PC-9 (cell line): ENCODE data around the gene PRPF8. TPM values are rescaled to one million over a fixed set of nuclear protein-coding genes. Genes with fewer than 3 reads are reported as not detected.

ENCODE experiments used
- BruUV-seq: library from RNA; stranded (reverse); fragments of 400-500 nt; replicated peaks from 2 replicates; lab custom pipeline; 2021; lab: Mats Ljungman, UMichigan
- CTCF ChIA-PET: fragments of 300-600 bp; sonication (Branson Sonifier 250); formaldehyde crosslinking; loops from one replicate; lab custom pipeline; 2022; ENCODE audit warnings: antibody characterized with exemption; lab: Charles Lee
- POLR2A ChIA-PET: fragments of 300-600 bp; sonication (Branson Sonifier 250); formaldehyde crosslinking; loops from one replicate; lab custom pipeline; 2022; ENCODE audit warnings: antibody characterized with exemption; ENCODE audit not compliant: unreplicated experiment; lab: Charles Lee
- DNase-seq, 2 experiments: peaks; one replicate each; pipeline versions ENCODE4 v3.0.0 to v3.0.0-alpha.2; 2015 to 2022; ENCODE audit warnings: mixed read lengths in 1 of 2
- H2AFZ ChIP-seq: fragments of 200-600 bp; sonication (generic); 2 replicates; pipeline ENCODE4 v1.8.1; 2017; ENCODE audit warnings: antibody characterized with exemption
- H3F3A ChIP-seq: fragments of 200-600 bp; sonication (generic); 2 replicates; pipeline ENCODE4 v1.8.1; 2017; ENCODE audit warnings: antibody characterized with exemption, mild to moderate bottlenecking, low read depth; ENCODE audit not compliant: insufficient read depth
- H3K27ac ChIP-seq: fragments of 200-600 bp; sonication (generic); 2 replicates; pipeline ENCODE4 v1.6.1; 2016; ENCODE audit warnings: mixed run types
- H3K27me3 ChIP-seq: fragments of 200-600 bp; sonication (generic); 2 replicates; pipeline ENCODE4 v1.6.1; 2016; ENCODE audit warnings: low read depth, mixed run types; ENCODE audit not compliant: insufficient read depth
- H3K36me3 ChIP-seq: fragments of 200-600 bp; sonication (generic); 2 replicates; pipeline ENCODE4 v1.6.1; 2016; ENCODE audit warnings: low read depth, mixed run types
- H3K4me1 ChIP-seq: fragments of 200-600 bp; sonication (generic); replicated peaks from 2 replicates; pipeline ENCODE4 v1.6.1; 2016; ENCODE audit warnings: mixed run types; ENCODE audit not compliant: insufficient read depth
- H3K4me2 ChIP-seq: fragments of 200-600 bp; sonication (generic); 2 replicates; pipeline ENCODE4 v1.6.1; 2017; ENCODE audit warnings: mixed run types
- H3K4me3 ChIP-seq: fragments of 200-600 bp; sonication (generic); 2 replicates; pipeline ENCODE4 v1.6.1; 2016; ENCODE audit warnings: mixed run types
- H3K79me2 ChIP-seq: fragments of 200-600 bp; sonication (generic); 2 replicates; pipeline ENCODE4 v1.6.1; 2017; ENCODE audit warnings: low read depth, mixed run types
- H3K9me2 ChIP-seq: fragments of 200-600 bp; sonication (generic); 2 replicates; pipeline ENCODE4 v1.8.1; 2017; ENCODE audit warnings: mild to moderate bottlenecking; ENCODE audit not compliant: insufficient read depth
- H3K9me3 ChIP-seq: fragments of 200-600 bp; sonication (generic); 2 replicates; pipeline ENCODE4 v1.8.1; 2016; ENCODE audit warnings: low read depth; ENCODE audit not compliant: insufficient read depth
- H4K20me1 ChIP-seq: fragments of 200-600 bp; sonication (generic); 2 replicates; pipeline ENCODE4 v1.8.1; 2017; ENCODE audit not compliant: insufficient read depth
- CTCF ChIP-seq: fragments of 200-600 bp; sonication (generic); conservative IDR thresholded peaks from 2 replicates; pipeline ENCODE4 v1.6.1; 2017; ENCODE audit warnings: mixed run types, antibody characterized with exemption, mild to moderate bottlenecking, moderate library complexity
- EZH2 ChIP-seq: fragments of 200-600 bp; sonication (generic); IDR thresholded peaks from 2 replicates; pipeline ENCODE4 v1.8.0; 2017; ENCODE audit warnings: antibody characterized with exemption, low read depth
- intact Hi-C: fragments of 100-400 bp; cut with micrococcal nuclease; formaldehyde crosslinking; loops from one replicate; pipeline ENCODE4 v1.10.0; 2022; ENCODE audit not compliant: unreplicated experiment
- total RNA-seq: library from RNA; stranded (reverse); gene quantifications from 2 replicates; pipeline ENCODE4 v1.2.3, GENCODE V29; 2021

The PRPF8 gene
- total RNA-seq, 1 experiment from 2014 or later: 496 TPM

DNA sequence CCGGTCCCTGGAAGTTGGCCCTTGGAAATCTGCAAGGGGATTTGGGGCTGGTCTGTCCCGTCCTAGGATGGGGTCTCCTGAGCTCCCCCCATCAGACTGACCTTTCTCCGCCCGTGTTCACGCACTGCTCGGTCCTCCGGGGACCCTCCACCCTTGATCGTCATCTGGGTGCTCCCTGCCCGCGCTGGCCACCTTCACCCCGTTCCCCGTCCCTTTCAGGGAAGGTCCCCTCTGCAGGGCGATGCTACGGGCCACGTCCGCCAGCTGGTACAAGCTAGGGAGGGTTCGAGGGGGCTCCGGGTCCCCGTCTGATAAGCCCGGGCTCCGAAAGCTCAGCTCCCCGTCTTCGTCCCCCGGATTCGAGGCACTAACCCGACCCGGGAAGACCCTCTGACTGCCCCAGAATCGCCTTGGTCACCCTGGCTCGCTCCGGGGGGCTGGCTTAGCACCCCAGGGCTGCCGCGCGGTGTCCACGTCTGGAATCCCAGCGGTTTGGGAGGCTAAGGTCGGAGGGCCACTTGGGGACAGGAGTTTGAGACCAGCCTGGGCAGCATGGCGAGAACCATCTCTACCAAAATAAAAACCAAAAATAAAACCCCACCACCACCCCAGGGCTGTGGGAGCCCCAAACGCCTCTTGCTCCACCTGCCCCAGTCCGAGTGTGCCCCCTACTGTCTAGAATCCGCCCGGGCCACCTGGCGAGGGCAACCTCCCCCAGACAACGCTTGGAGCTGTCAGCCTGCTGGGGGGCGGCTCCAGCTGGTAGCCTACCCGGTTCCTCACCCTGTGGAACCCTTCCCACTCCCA is 55.0 kb downstream of the PRPF8 start:
- DNase-seq: peak in 1 of 2 experiments; percentile 75
- H3K9me3 ChIP-seq: no peaks in the 10 kb centered on the region
- peak overlapping the region; percentile 94 for H3K4me2 ChIP-seq
- intact Hi-C loops: loop anchor here (1.0 to 5.0 kb wide), 3 partner anchors 55 to 352 kb away; partner anchors contain the start of genes INPP5K and TRARG1
- H3K27me3 ChIP-seq: no peaks in the 10 kb centered on the region
- peaks cover 31% of the 10 kb centered on the region for H3F3A ChIP-seq
- BruUV-seq: no TSS peak
- CTCF ChIA-PET: interaction anchor here (0.6 to 1.9 kb wide), 4 partner anchors 30 to 260 kb away, joined by 3 to 13 read pairs (median 6); partner anchors contain the start of gene PITPNA
- peak overlapping the region; percentile 74 for H3K4me3 ChIP-seq
- TF ChIP-seq CTCF (peak; percentile 73), EZH2 (no peak)
- no peaks in the 10 kb centered on the region for H3K79me2 ChIP-seq
- H3K27ac ChIP-seq: no peak overlapping the region
- peak overlapping the region; percentile 89 for H2AFZ ChIP-seq
- POLR2A ChIA-PET: interaction anchor here (0.6 kb wide), 1 partner anchor 20 kb away, joined by 4 read pairs; the partner anchor contains the start of gene RILP
- no peaks in the 10 kb centered on the region for H3K9me2 ChIP-seq
- H3K4me1 ChIP-seq: peaks cover 8% of the 10 kb centered on the region; the same call in 1 of the 2 replicates
- H3K36me3 ChIP-seq: no peaks in the 10 kb centered on the region
- no peaks in the 10 kb centered on the region for H4K20me1 ChIP-seq

- peaks cover 8% of the 10 kb centered on the region; the same call in 1 of the 2 replicates for H3K4me1 ChIP-seq
- intact Hi-C loops: loop anchor here (1.0 to 5.0 kb wide), 3 partner anchors 113 to 370 kb away; partner anchors contain the start of genes INPP5K and TRARG1
- CTCF ChIA-PET: interaction anchor here (0.6 to 1.9 kb wide), 6 partner anchors 11 to 125 kb away, joined by 3 to 13 read pairs (median 4); partner anchors contain the start of gene PITPNA
- H2AFZ ChIP-seq: peak overlapping the region; percentile 89
- peak overlapping the region; percentile 94 for H3K4me2 ChIP-seq
- BruUV-seq: no TSS peak
- H3K79me2 ChIP-seq: no peaks in the 10 kb centered on the region
- peaks cover 31% of the 10 kb centered on the region for H3F3A ChIP-seq
- DNase-seq: peak; percentile 74 to 91
- no peaks in the 10 kb centered on the region for H4K20me1 ChIP-seq
- H3K27me3 ChIP-seq: no peaks in the 10 kb centered on the region
- no peak overlapping the region for H3K27ac ChIP-seq
- no peaks in the 10 kb centered on the region for H3K9me2 ChIP-seq
- H3K36me3 ChIP-seq: no peaks in the 10 kb centered on the region
- H3K9me3 ChIP-seq: no peaks in the 10 kb centered on the region
- TF ChIP-seq CTCF (no peak), EZH2 (no peak)
- POLR2A ChIA-PET: no interaction called here
- H3K4me3 ChIP-seq: peak overlapping the region; percentile 74
These were observed 55.7 kb downstream of the PRPF8 start for GRCh38 chr17:1628856-1629503.
